Cardiac muscle cell (in vitro differentiated cells and primary cell): ENCODE results near the gene PDF. TPM values are rescaled to one million over a fixed set of nuclear protein-coding genes. Genes with fewer than 3 reads are reported as not detected.
A peak's percentile ranks its signal among the peaks of the same experiment; 100 is the strongest.
"Not testable (repeated sequence)": the region's sequence is repeated elsewhere in the genome, so short reads cannot be mapped to it uniquely, and the experiment has no call there.

Source experiments
- DNase-seq, 2 donors: peaks; one replicate each; pipeline versions ENCODE4 v3.0.0 to v3.0.0-alpha.2; 2010 to 2017; ENCODE audit warnings: low read depth in 1 of 2, low spot score in 1 of 2
- H3K27ac ChIP-seq: fragments of 200-600 bp; sonication (generic); 2 replicates; pipeline ENCODE4 v1.5.1; 2016
- H3K27me3 ChIP-seq: fragments of 200-600 bp; sonication (generic); 2 replicates; pipeline ENCODE4 v1.6.0; 2016; ENCODE audit warnings: control low read depth
- H3K36me3 ChIP-seq: fragments of 200-600 bp; sonication (generic); 2 replicates; pipeline ENCODE4 v1.5.1; 2016; ENCODE audit warnings: control low read depth
- H3K4me1 ChIP-seq: fragments of 200-600 bp; sonication (generic); 2 replicates; pipeline ENCODE4 v1.8.1; 2017; ENCODE audit warnings: low read depth, mild to moderate bottlenecking, mixed run types
- H3K4me3 ChIP-seq: fragments of 200-600 bp; sonication (generic); 2 replicates; pipeline ENCODE4 v1.5.1; 2016; ENCODE audit warnings: mild to moderate bottlenecking
- H3K9me3 ChIP-seq: fragments of 200-600 bp; sonication (generic); 2 replicates; pipeline ENCODE4 v1.5.1; 2017; ENCODE audit warnings: low read depth, mild to moderate bottlenecking, control low read depth
- polyA plus RNA-seq: library from polyadenylated mRNA; unstranded; fragments of >200 nt; fragmentation: Nextera tagmentation; extraction: Ambion mirVana; gene quantifications from 2 replicates; pipeline ENCODE4 v1.2.1, GENCODE V29; 2016
- total RNA-seq: library from RNA; depleted of rRNA; stranded (reverse); fragments of >200 nt; gene quantifications from 2 replicates; pipeline ENCODE4 v1.2.3, GENCODE V29; 2016
- TF ChIP-seq, protein P1 (sequence below): IDR thresholded peaks from 2 replicates; pipeline ENCODE4 v1.5.1; 2012; ENCODE audit warnings: low read depth, mild to moderate bottlenecking, low read length

The PDF gene
- total and polyA plus RNA-seq, 2 experiments from 2014 or later: 12.0 to 16.1 TPM

DNA sequence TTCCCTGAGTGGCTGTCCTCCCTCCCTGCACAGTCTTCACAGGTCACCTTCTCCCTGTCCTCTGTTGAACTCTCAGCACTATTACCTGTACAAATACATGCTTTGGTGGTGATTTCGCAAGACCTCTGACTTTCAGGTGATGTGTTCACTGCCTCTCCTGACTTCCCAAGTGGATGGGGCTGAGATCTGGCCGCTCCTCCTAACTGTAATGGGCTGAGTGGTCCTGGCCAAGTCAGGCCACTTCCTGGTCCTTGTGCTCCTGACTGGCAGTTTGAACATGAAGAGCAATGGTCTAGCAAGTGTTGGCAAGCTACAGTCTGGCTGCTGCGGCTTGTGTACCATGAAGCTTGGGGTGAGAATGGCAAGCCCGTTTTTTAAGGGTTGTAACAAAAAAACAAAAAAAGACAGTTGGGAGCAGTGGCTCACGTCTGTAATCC lies 32.9 kb upstream of the PDF start:
- no peak overlapping the region for H3K27ac ChIP-seq
- H3K9me3 ChIP-seq: no peaks in the 10 kb centered on the region
- TF ChIP-seq, protein P1, sequence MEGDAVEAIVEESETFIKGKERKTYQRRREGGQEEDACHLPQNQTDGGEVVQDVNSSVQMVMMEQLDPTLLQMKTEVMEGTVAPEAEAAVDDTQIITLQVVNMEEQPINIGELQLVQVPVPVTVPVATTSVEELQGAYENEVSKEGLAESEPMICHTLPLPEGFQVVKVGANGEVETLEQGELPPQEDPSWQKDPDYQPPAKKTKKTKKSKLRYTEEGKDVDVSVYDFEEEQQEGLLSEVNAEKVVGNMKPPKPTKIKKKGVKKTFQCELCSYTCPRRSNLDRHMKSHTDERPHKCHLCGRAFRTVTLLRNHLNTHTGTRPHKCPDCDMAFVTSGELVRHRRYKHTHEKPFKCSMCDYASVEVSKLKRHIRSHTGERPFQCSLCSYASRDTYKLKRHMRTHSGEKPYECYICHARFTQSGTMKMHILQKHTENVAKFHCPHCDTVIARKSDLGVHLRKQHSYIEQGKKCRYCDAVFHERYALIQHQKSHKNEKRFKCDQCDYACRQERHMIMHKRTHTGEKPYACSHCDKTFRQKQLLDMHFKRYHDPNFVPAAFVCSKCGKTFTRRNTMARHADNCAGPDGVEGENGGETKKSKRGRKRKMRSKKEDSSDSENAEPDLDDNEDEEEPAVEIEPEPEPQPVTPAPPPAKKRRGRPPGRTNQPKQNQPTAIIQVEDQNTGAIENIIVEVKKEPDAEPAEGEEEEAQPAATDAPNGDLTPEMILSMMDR: no peak
- DNase-seq: no peak
- no peaks in the 10 kb centered on the region for H3K27me3 ChIP-seq
- peaks cover 39% of the 10 kb centered on the region for H3K36me3 ChIP-seq
- H3K4me1 ChIP-seq: no peaks in the 10 kb centered on the region
- H3K4me3 ChIP-seq: no peak overlapping the region

GRCh38 chr16:69360070-69360469 lies 29.7 kb upstream of the PDF start:
- H3K9me3 ChIP-seq, H3K27me3 ChIP-seq, H3K4me3 ChIP-seq, H3K4me1 ChIP-seq, H3K27ac ChIP-seq, DNase-seq: not testable (repeated sequence)
- peaks cover 21% of the 10 kb centered on the region for H3K36me3 ChIP-seq

- no peak for DNase-seq
- H3K36me3 ChIP-seq: peaks cover 15% of the 10 kb centered on the region
- H3K27ac ChIP-seq: peak within 1 kb of the TSS; percentile 23
- TF ChIP-seq, protein P1: no peak
- no peaks in the 10 kb centered on the region for H3K4me1 ChIP-seq
- H3K4me3 ChIP-seq: no peak within 1 kb of the TSS
- H3K27me3 ChIP-seq: no peaks in the 10 kb centered on the region
- H3K9me3 ChIP-seq: no peaks in the 10 kb centered on the region
These were observed 21.1 kb upstream of the PDF start, which contains the start of gene TMED6 for GRCh38 chr16:69351309-69352027. TSS of gene TMED6 (minus strand) at chr16:69351786. CDS start at chr16:69351753, 33 bp downstream.

GRCh38 chr16:69350536-69351133 lies 20.2 kb upstream of the PDF start:
- DNase-seq: no peak
- H3K27me3 ChIP-seq: no peaks in the 10 kb centered on the region
- H3K36me3 ChIP-seq: peaks cover 13% of the 10 kb centered on the region

GRCh38 chr16:69349536-69349935 lies 19.1 kb upstream of the PDF start:
- H3K36me3 ChIP-seq: peaks cover 8% of the 10 kb centered on the region
- no peaks in the 10 kb centered on the region for H3K9me3 ChIP-seq
- H3K27me3 ChIP-seq: no peaks in the 10 kb centered on the region
- no peak overlapping the region for H3K27ac ChIP-seq
- TF ChIP-seq, protein P1: no peak
- H3K4me1 ChIP-seq: no peaks in the 10 kb centered on the region
- DNase-seq: no peak
- H3K4me3 ChIP-seq: no peak overlapping the region

More at GRCh38 chr16:69350536-69351133, 20.2 kb upstream of the PDF start:
- Histone ChIP-seq H3K9me3 (no peaks in the 10 kb centered on the region), H3K4me1 (no peaks in the 10 kb centered on the region), H3K4me3 (no peak overlapping the region), H3K27ac (no peak overlapping the region)
- TF ChIP-seq, protein P1: no peak

GRCh38 chr16:69348222-69348621 lies 17.8 kb upstream of the PDF start:
- H3K36me3 ChIP-seq: peaks cover 3% of the 10 kb centered on the region
- no peaks in the 10 kb centered on the region for H3K27me3 ChIP-seq
- H3K9me3 ChIP-seq: no peaks in the 10 kb centered on the region
- TF ChIP-seq, protein P1: no peak
- H3K27ac ChIP-seq: no peak overlapping the region
- H3K4me3 ChIP-seq: no peak overlapping the region
- DNase-seq: no peak
- no peaks in the 10 kb centered on the region for H3K4me1 ChIP-seq
